DMS153 treated with DMSO at 0.1 percent for 48 hours (cell line): ENCODE results near the gene CCDC71L.

ENCODE experiments used
- DNase-seq: peaks from one replicate; lab custom pipeline; 2025; ENCODE audit not compliant: unreplicated experiment; lab: John Stamatoyannopoulos, UW

The CCDC71L gene

GRCh38 chr7:106659166-106659962, 1.6 kb downstream of the CCDC71L start:
- DNase-seq: no peak

- no peak for DNase-seq
These were observed 2.4 kb downstream of the CCDC71L start for GRCh38 chr7:106658316-106659165.

GRCh38 chr7:106657085-106657991, 3.6 kb downstream of the CCDC71L start:
- DNase-seq: no peak

DNA sequence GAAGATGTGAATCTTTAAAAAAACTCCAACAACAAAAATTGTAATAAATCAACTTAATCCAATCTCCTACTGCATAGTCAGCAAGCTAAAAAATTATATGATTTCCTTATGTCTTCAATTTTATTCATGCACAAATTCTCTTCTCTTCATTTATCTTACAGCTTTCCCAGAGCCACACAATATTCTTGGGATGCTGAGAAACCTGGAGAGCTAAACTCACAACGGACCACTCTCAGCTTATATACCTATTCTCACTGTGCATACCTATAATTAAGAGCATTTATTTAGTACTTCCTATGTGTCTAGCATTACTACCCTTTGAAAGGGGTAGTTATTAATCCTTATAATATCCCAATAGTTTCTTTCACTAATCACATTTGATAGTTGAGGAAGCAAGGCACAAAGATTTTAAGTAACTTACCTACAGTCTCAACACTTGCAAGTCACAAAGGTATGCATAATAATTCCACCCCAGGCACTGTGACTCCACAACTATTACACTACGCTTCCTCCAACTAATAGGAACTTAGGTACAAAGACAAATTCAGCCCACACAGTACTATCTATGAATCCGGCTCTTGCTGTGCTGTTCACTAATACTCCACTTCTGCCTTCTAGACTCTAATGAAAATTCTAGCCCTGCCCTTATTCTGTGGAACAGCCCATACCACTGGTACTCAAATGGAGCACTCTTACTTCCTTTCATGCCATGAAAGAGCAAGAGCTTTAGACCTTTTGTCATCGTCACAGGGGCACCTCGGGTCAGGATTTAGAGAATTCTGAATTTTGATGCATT, 5.1 kb downstream of the CCDC71L start:
- no peak for DNase-seq

GRCh38 chr7:106653488-106653887, 7.5 kb downstream of the CCDC71L start:
- no peak for DNase-seq

GRCh38 chr7:106652909-106653308, 8.0 kb downstream of the CCDC71L start:
- no peak for DNase-seq

- DNase-seq: no peak
These were observed 8.9 kb downstream of the CCDC71L start for GRCh38 chr7:106652092-106652491.

- DNase-seq: no peak
These were observed 14.7 kb downstream of the CCDC71L start for GRCh38 chr7:106646256-106646655.

GRCh38 chr7:106644999-106645398, 16.0 kb downstream of the CCDC71L start:
- no peak for DNase-seq

DNA sequence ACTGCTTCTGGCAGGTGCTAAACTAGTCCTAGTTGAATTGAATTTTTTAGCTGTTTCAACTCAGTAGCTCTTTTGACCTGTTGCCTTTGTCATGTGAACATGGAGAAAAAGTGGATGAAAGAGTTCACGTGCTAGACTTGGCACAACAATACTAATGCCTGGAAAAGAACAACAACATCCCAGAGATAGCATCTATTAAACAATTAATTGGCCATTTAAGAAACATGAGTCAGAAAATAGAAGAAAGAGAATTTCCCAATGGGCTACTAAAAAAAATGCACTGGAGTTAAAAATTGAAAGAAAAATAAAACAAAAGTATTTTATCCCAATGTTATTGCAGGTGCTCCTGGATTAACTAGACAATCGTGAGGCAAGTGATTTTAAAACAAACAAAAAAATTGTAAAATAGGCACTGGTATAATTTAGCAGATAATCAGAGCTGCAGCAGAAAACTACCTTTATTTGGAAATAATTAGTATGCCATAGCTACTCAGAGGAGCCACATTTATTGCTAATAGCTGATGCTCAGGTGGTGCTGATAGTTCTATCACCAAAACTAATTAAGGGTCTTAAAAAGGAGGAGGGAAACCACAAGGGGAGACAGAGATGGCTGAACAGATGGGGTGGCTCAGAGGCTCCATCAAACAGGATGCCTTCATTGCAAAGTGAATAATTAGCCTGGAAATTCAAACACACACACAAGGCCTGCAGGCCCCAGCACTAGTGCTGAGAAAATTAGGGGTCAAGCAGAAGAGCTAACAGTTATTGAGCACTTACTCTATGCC, 17.6 kb downstream of the CCDC71L start:
- DNase-seq: no peak

DNA sequence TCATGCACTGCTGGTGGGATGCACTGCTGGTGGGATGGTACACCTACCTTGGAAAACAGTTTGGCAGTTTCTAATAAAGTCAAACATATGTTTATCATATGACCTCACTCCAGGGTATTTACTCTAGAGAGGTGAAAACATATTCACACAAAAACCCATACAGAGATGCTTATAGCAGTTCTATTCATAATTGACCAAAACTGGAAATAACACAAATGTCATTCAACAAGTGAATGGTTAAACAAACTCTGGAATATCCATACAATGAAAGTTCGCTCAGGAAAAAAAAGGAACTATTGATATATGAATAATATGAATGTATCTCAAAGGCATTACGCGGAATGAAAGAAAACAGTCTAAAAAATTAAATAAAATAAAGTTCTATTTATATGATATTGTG, 19.5 kb downstream of the CCDC71L start:
- DNase-seq: no peak

- DNase-seq: no peak
These were observed 20.4 kb downstream of the CCDC71L start for GRCh38 chr7:106640368-106641141.

GRCh38 chr7:106639476-106640334, 21.3 kb downstream of the CCDC71L start:
- no peak for DNase-seq

DNA sequence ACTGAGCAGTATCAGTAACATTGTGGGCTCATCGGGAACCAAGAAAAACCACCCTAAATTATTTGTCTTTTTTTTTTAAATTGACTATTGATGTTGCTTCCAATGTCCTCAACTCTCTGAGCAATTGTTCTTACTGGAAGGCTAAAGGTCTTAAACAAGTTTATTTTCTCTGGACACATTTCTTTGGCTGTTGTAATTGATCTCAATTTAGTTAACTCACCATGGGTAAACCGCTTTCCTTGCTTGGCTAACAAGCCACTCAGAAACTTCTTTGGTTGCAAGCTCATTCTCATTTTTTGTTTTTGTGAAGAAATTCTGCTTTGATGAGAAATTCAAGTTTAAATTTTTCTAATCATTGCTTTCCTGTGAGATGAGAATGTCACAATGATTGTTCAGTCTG, 25.5 kb downstream of the CCDC71L start:
- DNase-seq: no peak

DNA sequence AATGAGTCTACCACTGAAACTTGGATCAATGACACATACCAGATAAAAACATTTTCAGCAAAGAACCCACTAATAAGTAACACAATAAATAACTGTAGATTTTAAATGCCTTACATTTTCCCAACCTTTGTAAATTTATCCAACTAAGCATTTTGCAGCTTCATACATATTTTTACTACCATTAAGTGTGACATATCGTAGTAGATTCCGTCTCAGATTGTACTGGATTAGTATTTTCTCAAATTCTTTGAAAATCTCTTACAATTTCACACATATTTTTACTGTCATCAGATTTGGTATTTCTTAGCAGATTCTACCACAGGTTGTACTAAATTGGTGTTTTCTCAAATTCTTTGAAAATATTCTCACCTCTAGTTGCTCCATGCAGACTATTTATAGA, 26.0 kb downstream of the CCDC71L start:
- no peak for DNase-seq

GRCh38 chr7:106630648-106631047, 30.3 kb downstream of the CCDC71L start:
- no peak for DNase-seq

DNA sequence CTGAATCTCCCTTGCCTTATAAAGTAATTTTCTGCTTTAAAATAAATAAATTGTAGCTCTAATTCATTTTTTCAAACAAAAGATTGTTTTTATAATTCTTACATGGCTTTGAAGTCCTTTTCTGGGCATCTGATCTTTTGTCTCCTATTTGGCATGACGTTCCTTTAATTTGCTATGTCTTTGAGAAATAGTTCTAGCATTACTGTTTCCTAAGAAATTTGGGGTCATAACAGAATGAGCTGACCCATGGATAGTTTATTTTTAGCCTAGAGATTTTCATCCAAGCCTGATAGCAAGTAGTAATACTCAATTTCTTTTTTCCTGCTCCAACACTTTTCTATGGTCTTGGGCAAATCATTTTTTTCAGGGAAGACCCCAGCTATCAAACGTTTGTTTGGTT, 31.4 kb downstream of the CCDC71L start:
- DNase-seq: no peak
